GM19238 (cell line): ENCODE data around the gene AK8.

Experiments used
- DNase-seq: peaks from one replicate; pipeline ENCODE4 v3.0.0; 2011; ENCODE audit warnings: low spot score; ENCODE audit not compliant: insufficient read length

Gene AK8

GRCh38 chr9:132887181-132888120 lies 9.4 kb upstream of the AK8 start:
- no peak for DNase-seq

GRCh38 chr9:132886334-132886725 lies 8.2 kb upstream of the AK8 start:
- no peak for DNase-seq

- no peak for DNase-seq
Observed at GRCh38 chr9:132885720-132886333, 7.7 kb upstream of the AK8 start.

- no peak for DNase-seq
Observed at GRCh38 chr9:132883349-132884294, 5.5 kb upstream of the AK8 start.

GRCh38 chr9:132882616-132883015 lies 4.5 kb upstream of the AK8 start:
- no peak for DNase-seq

GRCh38 chr9:132881826-132882225 lies 3.7 kb upstream of the AK8 start:
- DNase-seq = no peak

- DNase-seq = no peak
Observed at GRCh38 chr9:132880324-132880661, 2.2 kb upstream of the AK8 start.

- DNase-seq = no peak
Observed at GRCh38 chr9:132879457-132880323, 1.6 kb upstream of the AK8 start.

GRCh38 chr9:132878695-132879456 lies 792 bp upstream of the AK8 start, which contains the start of gene SPACA9:
Gene SPACA9 (plus strand): TSS chr9:132878898. CDS start chr9:132883948, 5,050 bp downstream.
- DNase-seq = peak; percentile 35

GRCh38 chr9:132877458-132877823 lies 643 bp downstream of the AK8 start:
- no peak for DNase-seq

GRCh38 chr9:132876849-132877248 lies 1.2 kb downstream of the AK8 start:
- no peak for DNase-seq

GRCh38 chr9:132875159-132875558 lies 2.9 kb downstream of the AK8 start:
- DNase-seq = no peak

- DNase-seq = no peak
Observed at GRCh38 chr9:132873403-132873802, 4.7 kb downstream of the AK8 start.

GRCh38 chr9:132869266-132869665 lies 8.8 kb downstream of the AK8 start:
- no peak for DNase-seq

- DNase-seq = no peak
Observed at GRCh38 chr9:132866898-132867297, 11.2 kb downstream of the AK8 start.

- no peak for DNase-seq
Observed at GRCh38 chr9:132864691-132865090, 13.4 kb downstream of the AK8 start.

- DNase-seq = no peak
Observed at GRCh38 chr9:132864277-132864676, 13.8 kb downstream of the AK8 start.

- no peak for DNase-seq
Observed at GRCh38 chr9:132863096-132863495, 15.0 kb downstream of the AK8 start.

- DNase-seq = no peak
Observed at GRCh38 chr9:132862533-132862932, 15.6 kb downstream of the AK8 start.

- no peak for DNase-seq
Observed at GRCh38 chr9:132861666-132862065, 16.4 kb downstream of the AK8 start.
